ENCODE results near the gene VARS2.

The VARS2 gene

GRCh38 chr6:30884521-30885480 is 29.2 kb upstream of the VARS2 start:
- DNase-seq: peak; percentile 50 to 60

DNA sequence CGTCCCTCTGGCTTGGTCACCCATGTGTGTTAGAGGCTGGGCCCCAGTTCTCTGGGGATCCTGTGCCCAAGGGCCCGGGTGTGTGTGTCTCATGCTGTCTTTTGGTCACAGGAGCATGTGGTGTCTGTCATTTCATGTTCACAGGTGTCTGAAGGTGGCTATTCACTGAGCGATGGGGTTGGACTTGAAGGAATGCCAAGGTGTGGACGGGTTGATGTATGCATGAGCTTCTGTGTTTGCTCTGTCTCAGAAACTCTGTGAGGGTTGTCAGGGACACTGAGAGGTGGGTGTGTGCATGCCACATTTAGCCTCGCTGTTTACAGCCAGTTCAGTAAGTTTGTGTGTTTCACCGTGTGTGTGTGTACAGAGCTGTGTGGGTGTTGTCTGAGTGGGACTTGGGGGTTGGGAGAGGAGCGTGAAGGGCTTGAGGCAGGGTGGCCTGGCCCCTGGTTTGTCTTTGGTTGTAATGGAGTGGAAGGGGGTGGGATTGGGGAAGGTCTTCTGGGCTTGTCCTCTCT is 28.5 kb upstream of the VARS2 start:
- peak in 1 of 2 donors; percentile 42 for DNase-seq

- DNase-seq: peak; percentile 42 to 76
Observed at GRCh38 chr6:30885999-30886896, 27.8 kb upstream of the VARS2 start.

GRCh38 chr6:30886897-30887255 is 27.2 kb upstream of the VARS2 start:
- DNase-seq: no peak

- peak; percentile 24 to 52 for DNase-seq
Observed at GRCh38 chr6:30887901-30888815, 25.9 kb upstream of the VARS2 start.

DNA sequence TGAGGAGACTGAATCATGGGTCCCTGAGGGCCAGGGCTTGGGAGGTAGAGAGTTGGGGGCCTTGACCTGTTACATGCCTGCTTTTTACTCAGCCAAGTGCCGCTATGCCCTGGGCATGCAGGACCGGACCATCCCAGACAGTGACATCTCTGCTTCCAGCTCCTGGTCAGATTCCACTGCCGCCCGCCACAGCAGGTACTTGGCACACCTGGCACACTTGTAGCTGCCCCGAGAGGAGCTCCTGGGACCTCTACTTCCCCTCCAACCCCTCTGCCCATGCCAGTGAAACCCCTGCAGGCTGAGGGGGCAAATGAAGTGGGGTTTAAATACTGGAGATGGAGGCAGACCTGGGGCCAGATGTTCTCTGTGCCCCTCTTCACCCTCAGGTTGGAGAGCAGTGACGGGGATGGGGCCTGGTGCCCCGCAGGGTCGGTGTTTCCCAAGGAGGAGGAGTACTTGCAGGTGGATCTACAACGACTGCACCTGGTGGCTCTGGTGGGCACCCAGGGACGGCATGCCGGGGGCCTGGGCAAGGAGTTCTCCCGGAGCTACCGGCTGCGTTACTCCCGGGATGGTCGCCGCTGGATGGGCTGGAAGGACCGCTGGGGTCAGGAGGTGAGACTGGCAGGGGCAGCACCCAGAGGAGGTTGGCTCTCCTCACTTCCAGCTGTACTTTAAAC is 25.1 kb upstream of the VARS2 start:
- no peak for DNase-seq

DNA sequence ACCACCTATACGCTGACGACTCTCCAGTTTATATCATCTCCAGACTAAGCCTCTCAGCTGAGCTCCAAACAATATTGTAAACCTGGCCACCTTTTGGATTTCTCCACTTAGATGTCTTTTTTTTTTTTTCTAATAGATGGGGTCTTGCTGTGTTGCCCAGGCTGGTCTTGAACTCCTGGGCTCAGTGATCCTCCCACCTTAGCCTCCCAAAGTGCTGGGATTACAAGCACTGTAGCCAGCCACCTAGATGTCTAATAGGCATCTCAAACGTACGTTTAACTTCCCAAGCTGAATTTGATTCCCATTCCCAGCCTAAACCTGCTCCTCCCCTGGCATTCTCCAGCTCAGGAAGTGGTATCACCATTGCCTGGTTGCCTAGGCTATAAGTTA is 24.5 kb upstream of the VARS2 start:
- DNase-seq: no peak

- DNase-seq: peak; percentile 71 to 73
Observed at GRCh38 chr6:30889921-30890645, 24.0 kb upstream of the VARS2 start.

DNA sequence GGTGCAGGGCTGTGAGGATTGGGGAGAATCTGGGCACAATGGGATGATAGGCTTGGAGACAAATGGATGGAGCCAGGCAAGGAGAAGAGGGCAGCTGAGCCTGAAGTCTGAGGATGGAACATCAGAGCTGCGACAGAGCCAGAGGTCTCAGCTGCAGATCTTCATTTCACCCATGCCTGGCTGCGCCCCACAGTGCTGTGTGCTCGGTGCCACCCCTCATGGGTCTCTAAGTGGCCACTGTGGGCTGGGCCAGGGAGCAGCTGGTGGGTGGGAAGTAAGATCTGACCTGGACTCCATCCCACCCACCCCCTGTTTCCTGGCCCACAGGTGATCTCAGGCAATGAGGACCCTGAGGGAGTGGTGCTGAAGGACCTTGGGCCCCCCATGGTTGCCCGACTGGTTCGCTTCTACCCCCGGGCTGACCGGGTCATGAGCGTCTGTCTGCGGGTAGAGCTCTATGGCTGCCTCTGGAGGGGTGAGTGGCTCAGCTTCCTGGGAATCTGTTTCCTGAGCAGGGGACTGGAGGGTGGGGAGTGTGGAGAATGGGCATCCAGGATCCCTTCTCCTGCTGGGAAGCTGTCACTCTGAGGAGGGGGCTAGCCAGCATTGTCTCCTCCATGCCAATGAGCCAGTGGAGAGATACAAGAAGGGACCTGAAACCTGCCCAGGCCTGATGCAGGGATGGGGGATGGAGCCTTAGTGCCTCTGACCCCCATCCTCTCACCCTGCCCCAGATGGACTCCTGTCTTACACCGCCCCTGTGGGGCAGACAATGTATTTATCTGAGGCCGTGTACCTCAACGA is 23.2 kb upstream of the VARS2 start:
- DNase-seq: no peak

- DNase-seq: no peak
Observed at GRCh38 chr6:30891450-30891723, 22.7 kb upstream of the VARS2 start.

GRCh38 chr6:30891816-30892538 is 22.1 kb upstream of the VARS2 start:
- no peak for DNase-seq

DNA sequence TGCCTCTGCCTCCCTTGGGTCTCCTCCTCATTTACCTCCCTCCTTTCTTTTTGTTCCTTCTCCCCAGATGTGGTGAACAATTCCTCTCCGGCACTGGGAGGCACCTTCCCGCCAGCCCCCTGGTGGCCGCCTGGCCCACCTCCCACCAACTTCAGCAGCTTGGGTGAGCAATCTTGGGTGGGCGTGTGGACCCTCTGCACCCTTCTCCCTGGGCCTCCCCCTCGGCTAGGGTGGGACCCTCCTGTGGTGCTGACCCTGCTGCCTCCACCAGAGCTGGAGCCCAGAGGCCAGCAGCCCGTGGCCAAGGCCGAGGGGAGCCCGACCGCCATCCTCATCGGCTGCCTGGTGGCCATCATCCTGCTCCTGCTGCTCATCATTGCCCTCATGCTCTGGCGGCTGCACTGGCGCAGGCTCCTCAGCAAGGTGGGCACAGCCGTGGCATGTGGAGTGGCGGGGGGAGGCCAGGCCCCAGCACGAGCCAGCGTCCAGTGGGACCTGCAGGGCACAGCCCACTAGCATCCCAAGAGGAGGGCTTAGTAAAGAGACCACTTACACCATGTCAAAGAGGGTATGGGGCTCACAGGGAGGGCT is 20.9 kb upstream of the VARS2 start:
- DNase-seq: no peak

- no peak for DNase-seq
Observed at GRCh38 chr6:30893666-30894065, 20.4 kb upstream of the VARS2 start.

- DNase-seq: no peak
Observed at GRCh38 chr6:30894381-30894780, 19.7 kb upstream of the VARS2 start.

GRCh38 chr6:30894935-30895334 is 19.1 kb upstream of the VARS2 start:
- no peak for DNase-seq

- DNase-seq: no peak
Observed at GRCh38 chr6:30895343-30895742, 18.7 kb upstream of the VARS2 start.

GRCh38 chr6:30896541-30896940 is 17.5 kb upstream of the VARS2 start:
- DNase-seq: no peak

DNA sequence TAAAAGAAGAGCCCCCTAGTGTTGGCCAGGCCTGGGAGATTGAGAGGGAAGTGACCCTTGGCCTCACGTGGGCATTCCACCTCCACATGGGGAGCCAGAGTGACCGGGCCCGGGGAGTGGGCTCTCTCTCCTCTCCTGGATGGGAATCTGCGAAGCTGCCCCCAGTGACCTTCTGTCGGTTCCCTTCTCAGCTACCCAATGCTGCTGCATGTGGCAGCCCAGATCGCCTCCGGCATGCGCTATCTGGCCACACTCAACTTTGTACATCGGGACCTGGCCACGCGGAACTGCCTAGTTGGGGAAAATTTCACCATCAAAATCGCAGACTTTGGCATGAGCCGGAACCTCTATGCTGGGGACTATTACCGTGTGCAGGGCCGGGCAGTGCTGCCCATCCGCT is 16.2 kb upstream of the VARS2 start:
- no peak for DNase-seq

GRCh38 chr6:30898750-30899360 is 15.2 kb upstream of the VARS2 start:
- DNase-seq: no peak
